Stimulated activated naive CD4-positive, alpha-beta T cell (primary cell): Measurements from ENCODE around the gene STAMBP.

Experiments used
- DNase-seq, 6 experiments: peaks; one replicate each; lab custom pipeline; 2025; lab: John Stamatoyannopoulos, UW

STAMBP gene

DNA sequence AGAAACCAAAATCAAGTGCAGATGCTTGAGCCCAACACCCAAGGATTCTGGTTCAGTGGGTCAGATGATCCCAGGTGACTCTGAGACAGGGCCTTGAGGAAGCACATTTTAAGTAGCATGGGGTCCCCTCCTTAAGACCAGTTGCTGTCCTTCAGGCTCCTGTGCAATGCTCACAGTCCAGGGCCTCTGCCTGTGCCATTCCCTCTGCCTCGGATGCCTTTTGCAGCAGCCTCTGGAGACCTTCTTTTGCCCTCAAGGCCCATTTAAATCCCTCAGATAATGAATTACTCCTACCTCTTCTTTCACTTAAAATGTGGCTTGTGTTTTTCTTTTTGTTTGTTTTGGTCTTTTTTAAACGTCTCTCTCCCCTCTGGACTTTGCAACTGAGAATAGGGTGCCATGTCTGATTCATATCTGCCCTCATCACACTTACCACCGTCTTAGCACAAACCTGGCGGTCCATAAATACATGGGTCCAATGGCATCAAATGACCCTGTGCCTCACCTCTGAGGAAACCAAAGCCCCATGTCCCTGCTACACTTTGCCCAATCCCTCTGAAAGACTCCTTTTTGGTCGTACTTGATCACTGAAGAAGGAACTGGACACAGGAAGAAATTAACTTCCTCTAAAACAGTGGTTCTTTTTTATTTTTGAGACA lies 78.2 kb downstream of the STAMBP start:
- no peak for DNase-seq

DNA sequence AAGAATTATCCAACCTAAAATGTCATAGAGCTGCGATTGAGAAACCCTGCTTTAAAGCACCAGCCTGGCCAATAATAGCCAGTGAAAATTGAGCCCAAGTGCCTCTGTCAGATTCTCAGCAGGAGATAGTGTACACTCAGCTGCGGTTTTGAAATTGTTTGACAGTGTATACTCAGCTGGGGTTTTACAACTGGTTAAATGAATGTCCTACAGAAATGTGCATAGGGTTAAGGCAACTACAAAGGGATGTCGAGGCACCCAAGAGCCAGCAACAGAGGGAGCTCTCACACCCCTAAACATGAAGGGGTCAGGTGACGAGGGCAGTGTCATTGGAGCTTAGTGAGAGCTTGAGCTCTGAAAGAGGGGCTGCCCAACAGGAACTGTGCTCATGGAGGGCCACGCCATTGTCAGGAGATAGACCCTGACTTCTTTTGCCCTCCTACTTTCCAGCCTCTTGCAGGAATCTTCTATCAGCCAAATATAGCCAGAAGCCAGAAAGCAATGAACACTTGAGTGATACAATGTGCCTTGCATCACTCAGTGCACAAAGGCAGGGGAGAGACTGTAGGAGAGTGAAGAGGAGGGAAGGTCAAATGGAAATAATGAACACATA lies 79.2 kb downstream of the STAMBP start:
- peak; percentile 8 to 52 (median 32) for DNase-seq

DNA sequence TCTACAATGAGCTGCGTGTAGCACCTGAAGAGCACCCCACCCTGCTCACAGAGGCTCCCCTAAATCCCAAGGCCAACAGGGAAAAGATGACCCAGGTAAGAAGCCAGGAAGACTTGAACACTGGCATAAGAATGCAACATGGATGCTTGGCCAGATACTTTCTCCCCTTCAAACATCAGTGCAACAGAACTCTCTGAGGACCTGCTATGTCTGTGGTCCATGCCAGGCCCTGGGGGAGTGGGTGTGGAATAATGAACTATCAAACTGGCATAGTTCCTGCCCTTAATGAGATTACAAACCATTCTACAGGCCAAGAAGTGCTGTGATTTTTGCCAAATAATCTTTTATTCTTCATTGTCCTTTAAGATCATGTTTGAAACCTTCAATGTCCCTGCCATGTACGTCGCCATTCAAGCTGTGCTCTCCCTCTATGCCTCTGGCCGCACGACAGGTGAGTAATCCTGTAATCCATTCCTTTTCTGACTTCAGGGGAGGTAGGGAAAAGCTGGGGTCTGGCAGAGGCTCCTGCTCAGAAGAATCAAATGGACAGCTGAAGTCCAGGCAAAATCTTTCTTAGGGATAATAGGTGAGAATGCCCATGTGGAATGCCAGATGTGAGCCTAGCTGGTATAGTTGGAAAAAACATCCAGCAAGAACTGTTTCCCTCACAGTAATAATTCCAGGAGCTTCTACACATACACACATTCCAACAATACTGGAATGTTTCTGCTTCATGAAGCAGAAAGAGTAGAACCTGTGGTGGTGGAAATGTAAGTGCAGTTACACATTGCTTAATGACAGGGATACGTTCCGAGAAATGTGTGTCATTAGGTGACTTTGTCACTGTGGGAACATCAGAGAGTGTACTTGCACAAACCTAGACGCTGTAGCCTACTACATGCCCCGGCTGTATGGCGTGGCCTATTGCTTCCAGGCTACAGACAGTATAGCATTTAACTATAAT lies 80.2 kb downstream of the STAMBP start:
- DNase-seq, result no peak

DNA sequence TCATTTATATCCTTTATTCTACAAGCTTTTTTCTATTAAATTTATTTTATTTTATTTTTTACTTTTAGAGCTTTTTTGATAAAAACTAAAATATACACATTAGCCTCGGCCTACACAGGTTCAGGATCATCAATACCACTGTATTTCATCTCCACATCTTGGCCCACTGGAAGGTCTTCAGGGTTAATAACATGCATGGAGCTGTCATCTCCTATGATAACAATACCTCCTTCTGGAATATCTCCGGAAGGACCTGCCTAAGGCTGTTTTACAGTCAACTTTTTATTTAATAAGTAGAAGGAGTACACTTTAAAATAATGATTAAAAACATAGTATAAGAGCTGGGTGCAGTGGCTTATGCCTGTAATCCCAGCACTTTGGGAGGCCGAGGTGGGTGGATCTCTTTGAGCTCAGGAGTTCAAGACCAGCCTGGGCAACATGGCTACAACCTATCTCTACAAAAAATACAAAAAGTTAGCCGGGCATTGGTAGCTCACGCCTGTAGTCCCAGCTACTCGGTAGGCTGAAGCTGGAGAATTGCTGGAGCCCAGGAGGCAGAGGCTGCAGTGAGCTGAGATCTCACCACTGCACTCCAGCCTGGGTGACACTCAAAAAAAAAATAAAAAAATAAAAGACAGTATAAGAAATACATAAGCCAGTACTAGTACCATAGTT lies 82.2 kb downstream of the STAMBP start:
- DNase-seq, result no peak

DNA sequence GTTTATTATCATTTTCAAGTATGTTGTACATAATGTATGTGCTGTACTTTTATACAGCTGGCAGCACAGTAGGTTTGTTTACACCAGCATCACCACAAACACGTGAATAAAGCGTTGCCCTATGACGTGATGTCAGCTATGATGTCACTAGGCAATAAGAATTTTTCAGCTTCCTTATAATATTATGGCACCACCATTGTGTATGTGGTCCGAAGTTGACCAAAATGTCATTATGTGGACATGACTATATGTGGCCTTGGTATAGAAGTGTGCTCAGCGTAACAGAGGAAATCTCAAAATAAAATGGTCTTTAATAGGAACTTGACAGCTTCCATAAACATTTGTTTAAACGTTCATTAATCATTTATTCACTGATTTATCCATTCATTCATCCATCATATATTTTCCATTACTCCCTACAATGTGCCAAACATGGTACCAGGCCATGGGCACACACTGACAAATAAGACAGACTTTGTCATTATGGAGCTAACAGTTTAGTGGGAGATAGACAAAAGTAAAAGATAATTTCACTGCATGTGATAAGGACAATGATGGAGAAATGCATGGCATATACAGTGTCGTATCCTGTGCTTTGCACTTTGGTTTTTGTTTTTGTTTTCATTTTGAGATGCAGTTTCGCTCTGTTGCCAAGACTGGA lies 82.9 kb downstream of the STAMBP start:
- no peak for DNase-seq

DNA sequence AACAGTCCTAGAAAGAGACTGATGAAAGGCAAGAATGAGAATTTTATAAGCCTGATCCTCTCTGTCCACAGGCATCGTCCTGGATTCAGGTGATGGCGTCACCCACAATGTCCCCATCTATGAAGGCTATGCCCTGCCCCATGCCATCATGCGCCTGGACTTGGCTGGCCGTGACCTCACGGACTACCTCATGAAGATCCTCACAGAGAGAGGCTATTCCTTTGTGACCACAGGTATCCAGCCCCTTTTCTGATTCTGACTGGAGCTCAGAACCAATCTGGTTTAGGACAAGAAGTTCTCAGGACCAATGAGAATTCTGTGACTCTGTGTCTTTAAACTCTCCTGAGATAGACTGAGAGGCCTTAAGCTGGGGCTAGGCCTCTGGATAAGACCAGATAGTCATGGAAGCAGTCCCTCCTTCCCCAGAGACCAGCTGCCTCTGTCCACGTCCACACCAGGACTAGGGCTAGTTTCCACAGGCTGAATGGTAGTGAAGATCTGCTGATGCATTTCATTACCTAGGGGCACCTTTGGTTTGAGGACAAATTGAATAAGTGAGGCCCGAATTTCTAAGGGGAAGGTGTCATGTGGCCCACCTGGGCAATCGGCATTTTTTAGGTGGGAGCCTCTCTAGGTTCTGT lies 84.8 kb downstream of the STAMBP start:
- DNase-seq, result no peak

DNA sequence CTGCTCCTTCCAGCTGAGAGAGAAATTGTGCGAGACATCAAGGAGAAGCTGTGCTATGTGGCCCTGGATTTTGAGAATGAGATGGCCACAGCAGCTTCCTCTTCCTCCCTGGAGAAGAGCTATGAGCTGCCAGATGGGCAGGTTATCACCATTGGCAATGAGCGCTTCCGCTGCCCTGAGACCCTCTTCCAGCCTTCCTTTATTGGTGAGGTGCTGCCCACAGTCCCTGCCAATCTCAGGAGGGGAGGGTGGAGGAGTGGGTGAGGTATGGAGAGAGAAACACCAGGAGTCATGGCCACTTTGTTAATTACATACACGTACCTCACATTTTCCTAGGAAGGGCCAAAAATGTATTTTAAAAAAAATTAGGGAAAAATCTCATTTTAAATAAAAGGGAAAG lies 85.9 kb downstream of the STAMBP start:
- DNase-seq, result no peak

DNA sequence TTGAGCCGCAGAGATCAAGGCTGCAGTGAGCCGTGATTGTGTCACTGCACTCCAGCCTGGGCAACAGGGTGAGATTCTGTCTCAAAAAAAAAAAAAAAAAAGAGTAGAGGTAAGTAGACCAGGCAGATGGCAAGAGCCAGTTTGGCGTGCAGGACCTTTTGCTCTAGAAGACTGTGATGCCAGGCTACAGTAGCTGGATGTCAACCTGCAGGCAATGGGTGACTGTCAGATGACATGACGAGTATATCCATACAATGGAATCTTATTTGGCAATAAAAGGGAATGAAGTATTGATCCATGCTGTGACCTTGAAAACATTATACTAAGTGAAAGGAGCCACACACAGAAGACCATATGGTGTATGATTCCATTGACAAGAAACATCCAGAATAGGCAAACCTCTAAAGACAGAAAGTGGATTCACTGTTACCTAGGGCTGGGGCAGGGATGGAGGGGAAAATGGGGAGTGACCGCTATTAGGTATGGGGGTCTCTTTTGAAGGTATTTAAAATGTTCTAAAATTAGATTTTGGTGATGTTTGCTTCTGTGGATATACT lies 86.8 kb downstream of the STAMBP start:
- no peak for DNase-seq

DNA sequence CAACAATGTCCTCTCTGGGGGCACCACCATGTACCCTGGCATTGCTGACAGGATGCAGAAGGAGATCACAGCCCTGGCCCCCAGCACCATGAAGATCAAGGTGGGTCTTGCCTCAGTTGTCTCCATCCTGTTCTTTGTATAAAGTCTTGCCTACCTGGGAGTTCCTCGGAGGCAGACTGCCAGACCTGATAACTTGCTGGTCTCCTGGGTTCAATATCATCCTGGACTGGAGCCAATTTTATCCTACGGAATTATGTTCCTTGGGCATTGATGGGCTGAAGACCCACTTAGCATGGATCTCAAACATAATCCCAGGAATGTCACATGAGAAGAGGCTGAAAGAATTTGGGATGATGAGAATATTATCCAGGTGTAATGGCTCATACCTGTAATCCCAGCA lies 87.9 kb downstream of the STAMBP start:
- no peak for DNase-seq

DNA sequence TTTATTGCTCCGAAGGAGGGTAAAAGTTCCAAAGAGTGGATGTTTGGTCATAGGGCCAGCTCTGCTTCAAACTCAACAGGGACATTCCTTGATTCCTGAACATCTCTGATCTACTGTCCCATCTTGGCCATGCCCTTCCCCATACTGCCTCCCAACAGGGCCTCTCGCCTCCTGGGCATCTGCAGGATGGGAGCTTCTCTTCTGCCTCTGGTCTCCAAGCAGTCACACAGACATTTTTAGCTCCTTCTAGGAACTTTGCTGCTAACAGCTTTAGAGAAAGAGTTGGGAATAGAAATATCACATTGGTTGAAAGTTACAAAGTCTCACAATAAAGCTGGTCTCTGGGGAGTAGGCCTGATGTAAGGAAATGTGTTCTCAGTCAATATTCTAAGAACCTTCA lies 88.5 kb downstream of the STAMBP start:
- DNase-seq, result no peak

DNA sequence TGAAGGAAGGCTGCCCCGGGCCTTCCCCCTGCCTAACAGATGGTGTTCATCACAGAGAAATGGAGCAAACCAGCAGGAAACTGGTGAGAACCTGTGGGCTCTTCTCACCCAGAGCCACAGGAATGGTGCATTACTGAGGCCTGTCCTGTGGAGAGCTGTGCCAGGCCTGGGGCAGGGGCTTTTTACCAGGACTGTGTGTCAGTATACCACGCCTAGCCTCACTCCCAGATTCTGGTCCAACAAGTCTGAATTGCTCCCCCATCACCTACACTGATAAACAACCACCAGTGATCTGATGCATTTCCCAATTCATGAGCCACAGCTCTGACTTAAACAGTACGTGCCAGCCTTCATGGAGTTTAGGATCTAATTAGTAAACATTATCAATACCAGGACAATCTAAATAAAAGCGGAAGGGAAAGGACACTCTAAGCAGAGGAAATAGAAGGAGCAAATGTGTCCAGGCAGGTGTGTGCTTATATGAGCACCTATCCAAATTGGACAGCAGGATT lies 89.0 kb downstream of the STAMBP start:
- DNase-seq, result no peak

DNA sequence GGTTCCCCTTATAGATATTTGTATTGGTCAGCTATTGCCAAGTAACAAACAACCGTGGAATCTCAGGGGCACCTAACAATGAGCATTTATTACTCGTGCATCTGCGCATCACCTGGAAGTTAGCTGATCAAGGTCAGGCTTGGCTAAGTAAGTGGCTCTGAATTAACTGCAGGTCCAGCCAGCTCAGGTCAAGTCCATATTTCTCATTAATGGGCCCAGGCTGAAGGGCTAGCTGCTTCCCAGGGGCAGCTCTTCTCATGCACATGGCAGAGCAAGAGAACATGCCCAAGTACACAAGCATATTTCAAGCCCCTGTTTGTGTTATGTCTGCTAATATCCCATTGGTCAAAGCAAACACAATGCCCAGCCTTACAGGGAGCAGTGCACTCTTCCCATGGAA lies 90.1 kb downstream of the STAMBP start:
- DNase-seq, result no peak

DNA sequence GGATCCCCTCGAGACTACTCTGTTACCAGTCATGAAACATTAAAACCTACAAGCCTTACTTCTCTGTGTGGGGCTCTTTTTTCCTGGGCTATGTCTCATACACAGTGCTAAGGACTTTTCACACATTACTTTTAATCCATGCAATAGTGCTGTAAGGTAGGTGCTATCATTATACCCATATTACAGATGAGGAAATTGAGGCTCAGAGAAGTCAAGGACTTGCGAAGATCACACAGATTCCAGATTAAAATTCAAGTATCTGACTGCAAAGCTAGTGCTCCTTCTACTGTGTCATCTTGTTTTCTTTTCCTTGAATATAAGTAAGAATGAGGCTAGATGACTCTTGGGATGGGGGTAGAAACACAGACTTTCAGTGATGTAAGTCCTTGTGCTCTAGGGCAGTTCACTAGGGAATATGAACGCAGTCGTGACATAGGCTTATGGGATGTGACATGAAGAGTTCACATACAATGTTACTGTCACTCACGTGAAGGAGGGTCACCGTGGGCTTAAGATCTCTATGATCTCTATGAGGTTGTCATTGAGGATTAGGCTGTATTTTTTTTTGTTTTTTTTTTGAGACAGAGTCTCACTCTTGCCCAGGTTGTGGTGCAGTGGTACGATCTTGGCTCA lies 91.0 kb downstream of the STAMBP start:
- no peak for DNase-seq

DNA sequence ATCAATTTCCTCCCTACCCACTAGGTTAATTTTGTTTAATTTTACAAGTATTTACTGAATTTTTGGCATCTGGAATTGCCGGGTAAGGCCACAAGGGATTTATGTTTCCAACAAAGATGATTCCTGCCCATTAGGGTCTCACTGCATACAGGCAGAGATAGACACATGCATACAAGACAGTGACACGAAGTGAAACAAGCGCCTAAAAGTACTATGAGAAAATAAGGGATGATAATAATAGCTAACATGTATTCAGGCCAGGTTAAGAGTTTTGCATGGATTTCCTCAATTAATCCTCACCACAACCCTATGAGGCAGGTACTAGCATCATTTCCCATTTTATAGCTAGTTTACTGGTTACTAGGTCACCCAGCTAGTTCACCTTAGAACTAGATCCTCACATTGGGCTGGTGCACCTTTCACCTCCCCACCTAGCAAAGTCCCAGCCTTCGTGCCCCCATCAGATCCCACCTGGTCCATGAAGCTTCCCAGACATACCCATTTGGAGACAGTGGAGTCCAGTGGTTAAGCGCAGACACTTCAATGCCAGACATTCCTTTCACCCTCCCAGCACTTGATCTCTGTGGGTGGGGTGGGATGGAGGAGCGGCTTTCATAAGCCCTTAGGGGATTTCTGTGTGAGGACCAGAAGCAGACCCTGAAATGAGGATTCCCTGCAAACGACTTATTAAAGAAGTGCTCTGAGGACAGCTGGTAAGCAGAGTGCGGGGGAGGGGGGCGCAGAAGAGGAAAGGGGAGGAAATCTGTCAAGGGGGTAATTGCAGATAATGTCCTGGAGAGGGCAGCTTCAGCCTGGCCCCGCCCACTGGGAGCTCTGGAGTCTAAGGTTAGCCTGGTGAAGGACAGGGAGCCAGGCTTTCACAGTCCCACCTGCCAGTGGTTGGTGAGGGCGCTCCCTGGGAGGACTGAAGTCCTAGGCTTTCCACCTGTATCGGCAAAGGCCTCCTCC lies 92.1 kb downstream of the STAMBP start:
- peak in 4 of 6 experiments; percentile 4 to 30 (median 16) for DNase-seq

DNA sequence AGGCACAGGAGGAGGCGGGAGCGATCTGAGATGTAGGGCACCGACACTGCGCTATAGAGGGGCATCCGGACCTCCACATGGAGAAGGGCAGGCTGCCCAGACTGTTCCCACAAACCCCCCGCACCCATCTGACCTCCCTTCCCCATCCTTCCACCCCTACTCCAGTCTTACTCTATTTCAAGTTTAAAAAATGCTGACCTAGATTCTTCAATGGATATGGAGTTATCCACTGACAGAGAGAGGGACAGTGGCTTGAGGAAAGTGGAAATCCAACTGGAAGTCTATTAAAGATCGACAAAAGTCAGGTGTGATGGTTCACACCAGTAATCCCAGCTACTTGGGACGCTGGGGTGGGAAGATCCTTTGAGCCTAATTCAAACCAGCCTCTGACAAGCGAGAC lies 92.8 kb downstream of the STAMBP start:
- DNase-seq, result no peak

DNA sequence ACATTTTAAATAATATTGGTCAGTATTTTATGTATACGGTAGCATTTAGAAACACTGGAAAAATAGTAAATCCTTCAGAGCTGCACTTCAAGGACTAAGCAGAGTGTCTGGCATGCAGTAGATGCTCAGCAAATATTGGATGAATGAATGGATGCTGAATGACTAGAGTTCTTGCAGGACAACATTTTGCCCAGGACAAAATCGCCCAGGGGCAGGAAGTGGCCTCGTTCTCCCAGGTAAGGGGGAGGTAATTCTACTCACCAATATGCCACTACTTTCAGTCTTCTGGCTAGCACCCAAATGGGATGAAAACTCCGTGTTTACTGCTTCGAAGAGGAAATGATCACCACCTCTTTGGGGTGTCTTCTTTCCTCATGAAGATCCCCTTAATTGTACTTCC lies 93.9 kb downstream of the STAMBP start:
- no peak for DNase-seq
